SK-N-SH (cell line): Measurements from ENCODE around the gene P2RY1.

Experiments used
- CTCF ChIP-seq: fragments of 200-600 bp; sonication (generic); IDR thresholded peaks from 2 replicates; pipeline ENCODE4 v1.6.1; 2017; ENCODE audit warnings: antibody characterized with exemption, mild to moderate bottlenecking, moderate library complexity
- ELF1 ChIP-seq: IDR thresholded peaks from 2 replicates; pipeline ENCODE4 v1.4.0; 2012
- IRF3 ChIP-seq: fragments of 150-350 bp; IDR thresholded peaks from 2 replicates; pipeline ENCODE4 v1.6.1; 2016; ENCODE audit warnings: mild to moderate bottlenecking, low read depth, low read length
- MAX ChIP-seq: IDR thresholded peaks from 2 replicates; pipeline ENCODE4 v1.4.0; 2012; ENCODE audit warnings: low read depth
- NRF1 ChIP-seq: IDR thresholded peaks from 2 replicates; pipeline ENCODE4 v1.6.1; 2012; ENCODE audit warnings: low read depth, mild to moderate bottlenecking, low read length
- PBX3 ChIP-seq: IDR thresholded peaks from 2 replicates; pipeline ENCODE4; 2012
- REST ChIP-seq: IDR thresholded peaks from 2 replicates; pipeline ENCODE4 v1.6.1; 2012; ENCODE audit warnings: mild to moderate bottlenecking, low read depth, low read length, moderate library complexity
- SMC3 ChIP-seq: IDR thresholded peaks from 2 replicates; pipeline ENCODE4 v1.6.1; 2012; ENCODE audit warnings: low read depth, low read length, improper control_type of control experiment
- YY1 ChIP-seq: IDR thresholded peaks from 2 replicates; pipeline ENCODE4 v1.4.0; 2012; ENCODE audit warnings: low read depth, mild to moderate bottlenecking

GRCh38 chr3:152843955-152844354 is 9.0 kb downstream of the P2RY1 start:
- TF ChIP-seq CTCF (no peak), YY1 (no peak), ELF1 (no peak), REST (no peak), MAX (no peak), PBX3 (no peak), IRF3 (no peak), SMC3 (no peak), NRF1 (no peak)
